Raji (cell line): ENCODE data around the gene PFKP.
A peak's percentile ranks its signal among the peaks of the same experiment; 100 is the strongest.

Source experiments
- POLR2A ChIP-seq: IDR thresholded peaks from 2 replicates; pipeline ENCODE4 v1.6.1; 2011; ENCODE audit warnings: low read depth, low read length, control low read depth; ENCODE audit not compliant: insufficient read depth

PFKP gene

GRCh38 chr10:3067118-3067858, at the start of gene PFKP:
Gene PFKP, plus strand, starts transcription at chr10:3067548. Its CDS starts 48 bp downstream, at chr10:3067596.
- TF ChIP-seq POLR2A: peak; percentile 77

- TF ChIP-seq POLR2A: no peak
Observed at GRCh38 chr10:3018247-3018646, 49.1 kb upstream of the PFKP start.

- no peak for TF ChIP-seq POLR2A
Observed at GRCh38 chr10:3020311-3020710, 47.0 kb upstream of the PFKP start.

- TF ChIP-seq POLR2A: no peak
Observed at GRCh38 chr10:3020881-3021280, 46.5 kb upstream of the PFKP start.

- TF ChIP-seq POLR2A: no peak
Observed at GRCh38 chr10:3022027-3022426, 45.3 kb upstream of the PFKP start.

GRCh38 chr10:3023892-3024291, 43.5 kb upstream of the PFKP start:
- no peak for TF ChIP-seq POLR2A

GRCh38 chr10:3025026-3025683, 42.2 kb upstream of the PFKP start:
- no peak for TF ChIP-seq POLR2A

GRCh38 chr10:3027866-3028265, 39.5 kb upstream of the PFKP start:
- no peak for TF ChIP-seq POLR2A

- TF ChIP-seq POLR2A: no peak
Observed at GRCh38 chr10:3028441-3028840, 38.9 kb upstream of the PFKP start.

- no peak for TF ChIP-seq POLR2A
Observed at GRCh38 chr10:3030765-3031164, 36.6 kb upstream of the PFKP start.

- TF ChIP-seq POLR2A: no peak
Observed at GRCh38 chr10:3031490-3031889, 35.9 kb upstream of the PFKP start.

- no peak for TF ChIP-seq POLR2A
Observed at GRCh38 chr10:3033925-3034324, 33.4 kb upstream of the PFKP start.

- TF ChIP-seq POLR2A: no peak
Observed at GRCh38 chr10:3034616-3035015, 32.7 kb upstream of the PFKP start.

- no peak for TF ChIP-seq POLR2A
Observed at GRCh38 chr10:3036155-3037021, 31.0 kb upstream of the PFKP start.

GRCh38 chr10:3037182-3037581, 30.2 kb upstream of the PFKP start:
- no peak for TF ChIP-seq POLR2A

- no peak for TF ChIP-seq POLR2A
Observed at GRCh38 chr10:3040069-3040468, 27.3 kb upstream of the PFKP start.

- TF ChIP-seq POLR2A: no peak
Observed at GRCh38 chr10:3042589-3042988, 24.8 kb upstream of the PFKP start.
